RPMI7951 (cell line): Measurements from ENCODE around the gene CTSF. TPM values are rescaled to one million over a fixed set of nuclear protein-coding genes. Genes with fewer than 3 reads are reported as not detected.
A peak's percentile ranks its signal among the peaks of the same experiment; 100 is the strongest.
"Not testable (repeated sequence)": the region's sequence is repeated elsewhere in the genome, so short reads cannot be mapped to it uniquely, and the experiment has no call there.

ENCODE experiments used
- DNase-seq: peaks from one replicate; pipeline ENCODE4 v3.0.0-alpha.2; 2012; ENCODE audit warnings: low read depth
- total RNA-seq: library from RNA; depleted of rRNA; stranded (reverse); fragments of >200 nt; shearing (Covaris generic); gene quantifications from 2 replicates; pipeline ENCODE4 v1.2.3, GENCODE V29; 2014

The CTSF gene
- total RNA-seq, 1 experiment from 2014 or later: 27.5 TPM

- DNase-seq: peak; percentile 19
These were observed 9.1 kb downstream of the CTSF start for GRCh38 chr11:66559142-66559865.

GRCh38 chr11:66557733-66558326 lies 10.6 kb downstream of the CTSF start:
- no peak for DNase-seq

- DNase-seq: no peak
These were observed 12.3 kb downstream of the CTSF start for GRCh38 chr11:66556086-66556485.

GRCh38 chr11:66555416-66555815 lies 13.0 kb downstream of the CTSF start:
- DNase-seq: no peak

- no peak for DNase-seq
These were observed 13.8 kb downstream of the CTSF start for GRCh38 chr11:66554602-66555001.

- no peak for DNase-seq
These were observed 17.5 kb downstream of the CTSF start for GRCh38 chr11:66550887-66551286.

GRCh38 chr11:66549696-66550095 lies 18.7 kb downstream of the CTSF start:
- DNase-seq: no peak

- DNase-seq: no peak
These were observed 19.4 kb downstream of the CTSF start for GRCh38 chr11:66548774-66549630.

GRCh38 chr11:66548041-66548440 lies 20.4 kb downstream of the CTSF start:
- no peak for DNase-seq

- no peak for DNase-seq
These were observed 20.8 kb downstream of the CTSF start for GRCh38 chr11:66547662-66548009.

GRCh38 chr11:66546966-66547661 lies 21.3 kb downstream of the CTSF start:
- DNase-seq: no peak

GRCh38 chr11:66546368-66546965 lies 21.9 kb downstream of the CTSF start, which contains the start of gene ACTN3:
ACTN3 (plus strand) TSS chr11:66546903; CDS start chr11:66546938, 35 bp downstream.
- peak; percentile 48 for DNase-seq

- peak; percentile 98 for DNase-seq
These were observed 22.6 kb downstream of the CTSF start, which contains the start of gene ZDHHC24 for GRCh38 chr11:66545701-66546367. ZDHHC24 (minus strand) TSS chr11:66546048; CDS start chr11:66546003, 45 bp downstream.

GRCh38 chr11:66544952-66545351 lies 23.5 kb downstream of the CTSF start:
- DNase-seq: not testable (repeated sequence)

GRCh38 chr11:66543263-66544107 lies 24.9 kb downstream of the CTSF start:
- no peak for DNase-seq

- peak; percentile 32 for DNase-seq
These were observed 26.0 kb downstream of the CTSF start for GRCh38 chr11:66542362-66542761.

GRCh38 chr11:66541892-66542291 lies 26.5 kb downstream of the CTSF start:
- DNase-seq: no peak

- not testable (repeated sequence) for DNase-seq
These were observed 27.8 kb downstream of the CTSF start for GRCh38 chr11:66540598-66540997.

GRCh38 chr11:66539870-66540213 lies 28.6 kb downstream of the CTSF start:
- DNase-seq: no peak
